ENCODE results near the gene IFFO2. TPM values are rescaled to one million over a fixed set of nuclear protein-coding genes. Genes with fewer than 3 reads are reported as not detected.

The IFFO2 gene
- total RNA-seq, 1 donor from 2014 or later: 6.8 TPM

DNA sequence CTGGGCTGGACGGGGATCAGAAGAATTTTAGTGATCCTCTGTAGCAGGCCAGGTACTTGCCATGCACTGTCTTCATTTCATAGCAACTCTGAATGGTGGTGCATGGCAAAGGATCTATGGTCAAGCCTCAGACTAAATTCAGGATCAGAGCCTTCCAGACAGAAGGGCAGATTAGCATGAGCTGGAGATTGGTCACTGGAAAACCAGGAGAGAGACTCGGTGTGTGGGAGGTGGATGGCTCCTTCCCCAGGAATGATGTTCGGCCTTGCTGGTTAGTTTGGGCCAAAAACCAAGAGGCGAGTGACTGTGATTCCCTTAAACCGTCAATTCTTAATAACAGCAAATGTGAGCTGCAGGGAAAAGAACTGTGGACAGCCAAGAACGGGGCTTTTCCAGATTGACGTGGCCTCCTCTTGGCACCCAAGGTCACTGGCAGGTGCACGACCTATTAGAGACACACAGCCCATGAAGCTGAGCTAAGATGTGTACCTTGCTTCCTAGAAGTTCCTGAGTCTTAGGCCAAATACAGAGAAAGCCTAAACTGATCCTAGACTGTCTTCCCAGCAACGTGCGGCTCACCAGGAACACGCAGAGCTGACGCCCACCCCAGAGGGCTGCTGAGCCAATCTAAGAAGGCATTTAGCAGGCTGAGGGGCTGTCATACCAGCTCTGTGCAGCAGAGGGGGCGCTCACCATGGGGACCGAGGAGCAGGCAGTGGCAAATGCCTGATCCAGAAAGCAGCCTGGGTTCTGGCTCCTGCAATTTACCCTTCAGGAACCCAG lies 72.6 kb downstream of the IFFO2 start:
- H3K4me3 Mint-ChIP-seq (ENCODE audit: unreplicated experiment): no peak overlapping the region
- H3K36me3 Mint-ChIP-seq (ENCODE audit: unreplicated experiment): peaks cover 11% of the 10 kb centered on the region
- no peak overlapping the region for H3K27ac Mint-ChIP-seq (ENCODE audit: unreplicated experiment)
- peak; percentile 92 for DNase-seq (ENCODE audit: extremely low spot score, unreplicated experiment)
- TF ChIP-seq, protein P1, sequence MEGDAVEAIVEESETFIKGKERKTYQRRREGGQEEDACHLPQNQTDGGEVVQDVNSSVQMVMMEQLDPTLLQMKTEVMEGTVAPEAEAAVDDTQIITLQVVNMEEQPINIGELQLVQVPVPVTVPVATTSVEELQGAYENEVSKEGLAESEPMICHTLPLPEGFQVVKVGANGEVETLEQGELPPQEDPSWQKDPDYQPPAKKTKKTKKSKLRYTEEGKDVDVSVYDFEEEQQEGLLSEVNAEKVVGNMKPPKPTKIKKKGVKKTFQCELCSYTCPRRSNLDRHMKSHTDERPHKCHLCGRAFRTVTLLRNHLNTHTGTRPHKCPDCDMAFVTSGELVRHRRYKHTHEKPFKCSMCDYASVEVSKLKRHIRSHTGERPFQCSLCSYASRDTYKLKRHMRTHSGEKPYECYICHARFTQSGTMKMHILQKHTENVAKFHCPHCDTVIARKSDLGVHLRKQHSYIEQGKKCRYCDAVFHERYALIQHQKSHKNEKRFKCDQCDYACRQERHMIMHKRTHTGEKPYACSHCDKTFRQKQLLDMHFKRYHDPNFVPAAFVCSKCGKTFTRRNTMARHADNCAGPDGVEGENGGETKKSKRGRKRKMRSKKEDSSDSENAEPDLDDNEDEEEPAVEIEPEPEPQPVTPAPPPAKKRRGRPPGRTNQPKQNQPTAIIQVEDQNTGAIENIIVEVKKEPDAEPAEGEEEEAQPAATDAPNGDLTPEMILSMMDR (IDR thresholded peaks at IDR 0.05): peak; percentile 91
- no peaks in the 10 kb centered on the region for H3K4me1 Mint-ChIP-seq (ENCODE audit: unreplicated experiment)
- no peaks in the 10 kb centered on the region for H3K27me3 Mint-ChIP-seq (ENCODE audit: unreplicated experiment)
- no peaks in the 10 kb centered on the region for H3K9me3 Mint-ChIP-seq (ENCODE audit: unreplicated experiment)

DNA sequence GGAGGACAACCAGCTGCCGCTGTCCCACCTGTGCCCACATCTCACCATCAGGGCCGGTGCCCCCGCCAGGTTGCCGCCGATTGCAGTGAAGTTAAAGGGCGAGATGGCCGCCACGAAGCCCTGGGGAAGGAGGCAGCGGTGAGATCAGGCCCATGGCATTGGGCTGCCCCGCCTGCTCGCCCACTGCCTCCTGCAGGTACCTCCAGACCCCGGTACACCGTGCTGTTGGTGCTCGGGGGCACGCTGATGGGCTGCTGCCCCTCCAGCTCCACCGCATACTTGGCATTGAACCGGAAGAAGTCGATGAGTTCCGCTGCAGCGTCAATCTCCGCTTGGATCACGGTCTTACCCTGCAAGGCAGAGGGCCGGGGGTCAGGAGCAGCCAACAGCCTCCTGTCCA lies 73.4 kb downstream of the IFFO2 start:
- Mint-ChIP-seq H3K4me1 (ENCODE audit: unreplicated experiment) (no peaks in the 10 kb centered on the region), H3K27me3 (ENCODE audit: unreplicated experiment) (no peaks in the 10 kb centered on the region), H3K27ac (ENCODE audit: unreplicated experiment) (no peak overlapping the region), H3K4me3 (ENCODE audit: unreplicated experiment) (no peak overlapping the region), H3K9me3 (ENCODE audit: unreplicated experiment) (no peaks in the 10 kb centered on the region), H3K36me3 (ENCODE audit: unreplicated experiment) (peaks cover 11% of the 10 kb centered on the region)
- TF ChIP-seq, protein P1 (IDR thresholded peaks at IDR 0.05): no peak
- no peak for DNase-seq (ENCODE audit: extremely low spot score, unreplicated experiment)

DNA sequence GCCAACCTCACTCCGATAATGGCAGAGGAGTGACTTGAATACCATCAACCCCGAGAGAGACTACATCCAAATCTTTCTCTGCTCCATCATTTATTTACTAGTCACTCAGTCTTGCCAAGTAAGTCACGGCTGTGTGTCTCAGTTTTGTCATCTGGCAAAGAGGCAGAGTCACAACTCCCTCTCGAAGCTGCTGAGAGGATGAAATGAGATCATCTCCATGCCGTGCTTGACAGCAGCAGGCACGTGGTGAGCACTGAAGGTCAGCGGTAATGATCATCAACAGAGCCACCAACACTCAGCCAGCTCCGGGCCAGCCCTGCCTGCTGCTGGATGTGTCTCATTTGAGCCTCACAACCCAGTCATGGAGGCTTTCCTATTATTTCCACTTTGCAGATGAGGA lies 74.0 kb downstream of the IFFO2 start:
- Mint-ChIP-seq H3K27me3 (ENCODE audit: unreplicated experiment) (no peaks in the 10 kb centered on the region), H3K4me1 (ENCODE audit: unreplicated experiment) (no peaks in the 10 kb centered on the region), H3K4me3 (ENCODE audit: unreplicated experiment) (no peak overlapping the region), H3K9me3 (ENCODE audit: unreplicated experiment) (no peaks in the 10 kb centered on the region), H3K36me3 (ENCODE audit: unreplicated experiment) (peaks cover 11% of the 10 kb centered on the region), H3K27ac (ENCODE audit: unreplicated experiment) (no peak overlapping the region)
- no peak for DNase-seq (ENCODE audit: extremely low spot score, unreplicated experiment)
- TF ChIP-seq, protein P1 (IDR thresholded peaks at IDR 0.05): no peak

GRCh38 chr1:18881642-18882431 lies 74.6 kb downstream of the IFFO2 start:
- Mint-ChIP-seq H3K27ac (ENCODE audit: unreplicated experiment) (no peak overlapping the region), H3K9me3 (ENCODE audit: unreplicated experiment) (no peaks in the 10 kb centered on the region), H3K36me3 (ENCODE audit: unreplicated experiment) (peaks cover 11% of the 10 kb centered on the region), H3K4me1 (ENCODE audit: unreplicated experiment) (no peaks in the 10 kb centered on the region), H3K4me3 (ENCODE audit: unreplicated experiment) (no peak overlapping the region), H3K27me3 (ENCODE audit: unreplicated experiment) (no peaks in the 10 kb centered on the region)
- DNase-seq (ENCODE audit: extremely low spot score, unreplicated experiment): no peak
- TF ChIP-seq, protein P1 (IDR thresholded peaks at IDR 0.05): no peak

- DNase-seq (ENCODE audit: extremely low spot score, unreplicated experiment): no peak
- no peak overlapping the region for H3K4me3 Mint-ChIP-seq (ENCODE audit: unreplicated experiment)
- H3K27me3 Mint-ChIP-seq (ENCODE audit: unreplicated experiment): no peaks in the 10 kb centered on the region
- H3K36me3 Mint-ChIP-seq (ENCODE audit: unreplicated experiment): peaks cover 11% of the 10 kb centered on the region
- H3K4me1 Mint-ChIP-seq (ENCODE audit: unreplicated experiment): no peaks in the 10 kb centered on the region
- no peaks in the 10 kb centered on the region for H3K9me3 Mint-ChIP-seq (ENCODE audit: unreplicated experiment)
- no peak overlapping the region for H3K27ac Mint-ChIP-seq (ENCODE audit: unreplicated experiment)
- TF ChIP-seq, protein P1 (IDR thresholded peaks at IDR 0.05): no peak
Measured at GRCh38 chr1:18881164-18881563, 75.3 kb downstream of the IFFO2 start.
